NCI-H510A (cell line): Measurements from ENCODE around the gene LIMA1.
A peak's percentile ranks its signal among the peaks of the same experiment; 100 is the strongest.
"Not testable (repeated sequence)": the region's sequence is repeated elsewhere in the genome, so short reads cannot be mapped to it uniquely, and the experiment has no call there.

ENCODE experiments used
- DNase-seq: peaks from one replicate; lab custom pipeline; 2025; lab: John Stamatoyannopoulos, UW

LIMA1 gene

GRCh38 chr12:50246873-50247612 lies 36.3 kb downstream of the LIMA1 start:
- DNase-seq, result no peak

DNA sequence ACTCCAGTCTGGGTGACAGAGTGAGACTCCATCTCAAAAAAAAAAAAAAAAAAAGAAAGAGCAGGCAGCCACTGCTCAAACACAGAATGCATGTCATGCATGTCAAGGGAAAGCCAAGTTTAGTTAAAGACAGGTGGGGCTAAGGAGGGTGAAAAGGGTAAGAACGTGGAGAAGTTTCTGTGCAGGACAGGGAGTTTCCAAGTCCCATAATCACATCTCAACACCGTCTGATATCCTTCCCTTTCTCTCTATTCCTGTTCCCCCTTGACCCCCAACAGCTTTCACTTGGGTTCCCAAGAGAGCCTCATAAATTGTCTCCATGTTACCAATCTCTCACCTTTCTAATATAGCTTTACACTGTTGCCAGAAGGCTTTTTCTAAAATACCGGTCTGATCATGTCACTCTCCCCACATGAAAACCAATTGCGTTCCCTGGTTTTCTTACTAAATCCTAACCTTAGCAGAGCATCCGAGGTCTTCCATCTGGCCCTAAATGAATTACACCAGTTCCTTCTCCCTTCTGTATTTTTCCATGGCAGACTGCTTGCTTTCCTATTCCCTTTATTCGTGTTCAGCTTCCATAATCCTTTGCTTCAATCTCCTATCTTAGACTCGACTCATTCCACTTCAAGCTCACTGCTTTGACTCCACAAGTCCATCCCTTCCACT lies 37.0 kb downstream of the LIMA1 start:
- DNase-seq, result no peak

GRCh38 chr12:50243507-50243906 lies 39.8 kb downstream of the LIMA1 start:
- no peak for DNase-seq

GRCh38 chr12:50242751-50243191 lies 40.5 kb downstream of the LIMA1 start:
- no peak for DNase-seq

DNA sequence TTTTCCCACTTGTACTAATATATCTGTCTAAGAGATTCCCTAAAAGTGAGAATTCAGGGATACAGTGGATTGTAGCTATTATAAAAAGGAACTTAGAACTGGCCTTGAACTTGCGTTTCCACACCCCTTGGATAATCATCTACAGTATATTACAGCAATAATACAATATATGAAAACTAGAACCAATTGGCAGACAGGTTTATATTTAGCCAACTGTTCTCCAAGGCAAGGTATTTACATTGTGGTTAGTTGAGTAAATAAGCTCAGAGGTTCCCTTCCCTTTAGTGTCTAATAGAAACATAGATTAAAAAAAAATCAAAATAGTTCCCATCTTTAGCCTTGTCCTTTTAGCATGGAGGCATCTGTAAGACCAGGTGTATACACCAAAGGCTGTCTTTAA lies 42.1 kb downstream of the LIMA1 start:
- DNase-seq, result no peak

- no peak for DNase-seq
Observed at GRCh38 chr12:50240792-50241114, 42.6 kb downstream of the LIMA1 start.

DNA sequence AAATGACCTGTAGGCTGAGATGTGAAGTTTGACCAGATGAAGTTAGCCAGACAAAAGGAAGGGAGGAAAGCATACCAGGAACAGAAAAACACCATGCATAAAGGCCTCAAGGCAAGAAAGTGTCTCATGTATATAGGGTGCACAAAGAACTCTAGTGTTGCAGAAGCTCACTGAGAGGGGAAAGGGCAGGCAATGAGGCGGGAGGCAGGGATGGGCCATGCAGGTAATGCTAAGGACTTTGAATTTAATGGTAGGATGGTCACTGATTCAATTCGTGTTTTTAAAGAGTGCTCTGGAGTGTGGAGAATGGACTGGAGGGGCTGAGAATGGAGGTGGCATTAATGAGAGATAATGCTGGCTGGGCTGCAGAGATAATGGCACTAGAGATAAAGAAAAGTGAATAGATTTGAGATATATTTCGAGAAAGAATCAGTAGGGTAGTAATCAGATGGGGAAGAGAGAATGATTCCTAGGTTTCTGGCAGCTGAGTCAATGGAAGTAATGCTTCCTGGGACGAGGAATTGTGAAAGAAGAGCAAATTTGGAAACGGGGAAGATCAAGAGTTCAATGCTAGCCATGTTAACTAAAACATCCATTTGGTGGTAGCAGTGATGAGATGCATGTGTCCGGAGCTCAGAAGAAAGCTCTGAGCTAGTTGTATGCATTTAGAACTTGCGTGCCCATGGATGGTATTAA lies 43.1 kb downstream of the LIMA1 start:
- no peak for DNase-seq

- DNase-seq, result no peak
Observed at GRCh38 chr12:50239355-50239891, 43.9 kb downstream of the LIMA1 start.

DNA sequence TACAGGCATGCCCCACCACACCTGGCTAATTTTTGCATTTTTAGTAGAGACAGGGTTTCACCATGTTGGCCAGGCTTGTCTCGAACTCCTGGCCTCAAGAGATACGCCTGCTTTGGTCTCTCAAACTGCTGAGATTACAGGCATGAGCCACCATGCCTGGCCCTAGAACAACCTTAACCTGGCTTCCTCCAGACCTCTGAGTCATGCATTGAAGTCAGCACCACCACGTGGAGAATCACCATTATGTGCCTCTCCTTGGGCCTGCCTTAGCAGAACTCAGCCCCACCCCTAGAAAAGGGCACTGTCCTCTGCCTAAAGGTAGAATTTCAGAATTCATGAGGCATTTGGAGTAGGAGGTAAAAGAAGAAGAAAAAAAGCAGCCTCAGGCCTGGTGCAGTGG lies 49.0 kb downstream of the LIMA1 start:
- no peak for DNase-seq

DNA sequence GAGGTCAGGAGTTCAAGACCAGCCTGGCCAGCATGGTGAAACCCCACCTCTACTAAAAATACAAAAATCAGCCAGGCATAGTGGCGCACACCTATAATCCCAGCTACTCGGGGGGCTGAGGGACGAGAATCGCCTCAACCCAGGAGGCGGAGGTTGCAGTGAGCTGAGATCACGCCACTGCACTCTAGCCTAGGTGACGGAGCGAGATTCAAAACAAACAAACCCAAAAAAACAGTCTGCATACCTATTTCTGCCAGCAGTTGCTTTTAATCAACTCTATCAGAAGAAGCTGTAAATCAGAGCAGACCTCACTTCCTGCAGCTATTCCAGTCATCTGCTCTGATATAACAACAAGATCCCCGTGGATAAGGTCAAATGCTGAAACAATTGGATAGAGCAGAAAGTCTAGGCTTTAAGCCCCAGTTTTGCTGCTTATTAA lies 50.5 kb downstream of the LIMA1 start:
- no peak for DNase-seq

DNA sequence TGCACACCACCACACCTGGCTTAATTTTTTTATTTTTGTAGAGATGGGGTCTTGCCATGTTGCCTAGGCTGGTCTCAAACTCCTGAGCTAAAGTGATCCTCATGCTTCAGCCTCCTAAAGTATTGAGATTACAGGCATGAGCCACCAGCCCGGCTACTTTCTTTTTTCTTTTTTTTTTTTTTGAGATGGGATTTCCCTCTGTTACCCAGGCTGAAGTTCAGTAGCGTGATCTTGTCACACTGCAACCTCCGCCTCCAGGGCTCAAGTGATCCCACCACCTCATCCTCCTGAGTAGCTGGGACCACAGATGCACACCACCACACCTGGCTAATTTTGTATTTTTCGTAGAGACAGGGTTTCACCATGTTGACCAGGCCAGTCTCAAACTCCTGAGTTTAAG lies 51.1 kb downstream of the LIMA1 start:
- no peak for DNase-seq

- no peak for DNase-seq
Observed at GRCh38 chr12:50231346-50231745, 52.0 kb downstream of the LIMA1 start.

GRCh38 chr12:50230217-50230616 lies 53.1 kb downstream of the LIMA1 start:
- DNase-seq, result no peak

- DNase-seq, result peak; percentile 67
Observed at GRCh38 chr12:50224026-50224692, 59.2 kb downstream of the LIMA1 start.

GRCh38 chr12:50222275-50222783 lies 61.0 kb downstream of the LIMA1 start:
- peak; percentile 35 for DNase-seq

DNA sequence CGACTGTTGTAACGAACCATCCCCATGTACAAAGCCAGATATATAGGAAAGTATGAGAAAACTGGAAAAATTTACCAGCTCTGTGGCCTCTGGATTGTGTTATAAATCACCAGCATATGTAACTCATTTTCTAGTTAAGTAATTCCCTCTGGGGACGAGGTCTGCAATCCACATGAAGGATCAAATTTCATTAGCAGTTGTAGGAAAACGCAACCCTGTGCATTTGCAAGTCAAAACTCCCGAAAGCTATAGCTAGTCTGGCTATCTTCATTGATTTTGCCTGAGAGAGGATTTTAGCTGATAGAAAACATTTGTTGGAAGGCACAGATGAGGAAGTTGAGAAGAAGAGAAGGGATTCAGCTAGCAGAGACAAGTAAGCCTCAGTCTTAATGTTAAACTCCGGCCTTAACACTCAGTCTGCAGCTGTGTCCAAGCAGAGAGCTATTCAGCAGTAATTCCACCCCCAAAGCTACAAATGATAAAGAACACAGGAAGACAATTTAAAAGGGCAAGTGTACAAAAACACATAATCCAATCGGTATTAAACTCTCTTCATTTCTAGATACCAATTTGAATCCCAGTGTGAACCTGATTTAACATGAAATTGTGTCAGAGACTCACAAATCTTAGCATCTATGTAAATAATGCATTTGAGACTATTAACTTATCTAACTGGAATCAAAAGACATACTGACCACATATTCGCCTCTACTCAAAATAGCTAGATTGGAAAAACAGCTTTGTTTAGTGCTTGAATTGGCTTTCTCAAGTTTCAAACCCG lies 61.9 kb downstream of the LIMA1 start:
- DNase-seq, result no peak

- DNase-seq, result no peak
Observed at GRCh38 chr12:50220363-50220995, 62.8 kb downstream of the LIMA1 start.

DNA sequence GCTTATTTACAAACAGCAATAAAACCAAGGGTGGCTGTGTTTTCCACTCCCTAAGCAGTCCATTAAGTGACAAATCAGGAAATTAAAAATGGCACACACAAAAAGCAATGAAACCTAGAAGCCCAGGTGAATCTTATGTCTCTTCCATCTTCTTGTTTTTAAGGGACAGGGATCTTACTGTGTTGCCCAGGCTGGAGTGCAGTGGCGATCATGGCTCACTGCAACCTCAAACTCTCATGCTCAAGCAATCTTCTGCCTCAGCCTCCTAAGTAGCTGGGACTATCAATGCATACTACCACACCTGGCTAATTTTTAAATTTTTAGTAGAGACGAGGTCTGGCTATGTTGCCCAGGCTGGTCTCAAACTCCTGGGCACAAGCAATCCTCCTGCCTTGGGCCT lies 63.8 kb downstream of the LIMA1 start:
- DNase-seq, result no peak

DNA sequence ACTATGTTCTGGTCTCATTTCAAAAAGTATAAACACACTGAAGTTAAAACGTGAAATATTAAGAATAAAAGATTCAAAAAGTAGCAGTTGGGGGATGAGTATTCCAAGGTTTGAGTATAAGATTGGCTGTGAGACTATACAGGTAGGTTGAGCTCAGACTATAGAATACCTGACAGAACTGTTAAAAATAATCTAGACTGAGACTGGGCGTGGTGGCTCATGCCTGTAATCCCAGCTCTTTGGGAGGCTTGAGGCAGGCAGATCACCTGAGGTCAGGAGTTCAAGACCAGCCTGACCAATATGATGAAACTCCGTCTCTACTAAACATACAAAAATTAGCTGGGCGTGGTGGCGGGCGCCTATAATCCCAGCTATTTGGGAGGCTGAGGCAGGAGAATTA lies 64.3 kb downstream of the LIMA1 start:
- not testable (repeated sequence) for DNase-seq

GRCh38 chr12:50218386-50218785 lies 64.9 kb downstream of the LIMA1 start:
- no peak for DNase-seq

DNA sequence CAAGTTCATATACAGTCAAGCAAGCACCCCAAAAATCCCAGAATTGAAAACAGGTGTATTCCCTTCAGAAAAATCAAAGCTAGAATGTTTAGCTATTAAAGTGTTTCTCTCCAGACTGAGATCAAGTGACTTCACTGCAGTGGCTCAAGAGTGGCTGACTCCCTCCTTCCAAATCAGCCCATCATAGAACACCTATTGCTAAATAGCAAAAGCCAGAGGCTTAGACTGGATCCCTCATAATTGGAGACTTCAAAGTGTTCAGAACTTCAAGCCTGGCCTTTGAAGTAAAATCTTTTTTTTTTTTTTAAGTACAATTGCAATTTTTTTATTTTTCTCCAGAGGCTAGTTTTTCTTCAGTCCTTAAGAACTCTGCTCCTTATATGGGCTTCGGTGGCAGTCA lies 66.1 kb downstream of the LIMA1 start:
- no peak for DNase-seq
